ENCODE data around the gene MCUB.
"Not testable (repeated sequence)": the region's sequence is repeated elsewhere in the genome, so short reads cannot be mapped to it uniquely, and the experiment has no call there.

Gene MCUB, protein sequence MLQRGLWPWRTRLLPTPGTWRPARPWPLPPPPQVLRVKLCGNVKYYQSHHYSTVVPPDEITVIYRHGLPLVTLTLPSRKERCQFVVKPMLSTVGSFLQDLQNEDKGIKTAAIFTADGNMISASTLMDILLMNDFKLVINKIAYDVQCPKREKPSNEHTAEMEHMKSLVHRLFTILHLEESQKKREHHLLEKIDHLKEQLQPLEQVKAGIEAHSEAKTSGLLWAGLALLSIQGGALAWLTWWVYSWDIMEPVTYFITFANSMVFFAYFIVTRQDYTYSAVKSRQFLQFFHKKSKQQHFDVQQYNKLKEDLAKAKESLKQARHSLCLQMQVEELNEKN

DNA sequence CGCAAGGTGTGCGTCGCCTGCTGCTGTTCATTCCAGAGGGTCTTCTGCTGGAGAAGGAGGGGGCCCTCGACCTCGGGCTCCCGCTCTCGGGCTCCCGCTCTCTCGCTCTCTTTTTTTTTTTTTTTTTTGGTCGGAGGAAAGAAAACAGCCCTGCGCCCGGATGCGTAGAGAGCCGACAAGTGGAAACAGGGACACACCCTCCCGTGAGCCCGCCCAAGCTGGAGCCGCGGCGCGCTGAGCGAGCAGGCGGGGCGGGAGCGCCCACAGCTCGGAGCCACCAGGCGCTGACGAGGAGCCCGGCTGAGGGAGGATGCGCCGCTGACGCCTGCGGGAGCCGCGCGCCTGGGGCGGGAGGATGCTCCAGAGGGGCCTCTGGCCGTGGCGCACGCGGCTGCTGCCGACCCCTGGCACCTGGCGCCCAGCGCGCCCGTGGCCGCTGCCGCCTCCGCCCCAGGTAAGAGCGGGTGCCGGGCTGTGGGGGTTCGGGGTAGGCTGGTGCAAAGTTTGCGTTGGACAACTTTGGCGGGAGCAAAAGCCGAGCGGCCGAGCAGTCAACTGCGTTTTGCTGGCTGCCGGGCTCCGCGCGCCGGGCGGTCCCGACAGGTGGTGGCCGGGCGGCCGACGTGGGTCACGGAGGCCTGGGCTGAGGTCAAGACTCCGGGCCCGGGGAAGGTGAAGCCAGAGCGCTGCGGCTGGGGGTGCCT is at the start of gene MCUB:
MCUB (plus strand) TSS at position 264 of the 704 bp plus-strand sequence; CDS start at position 356, 92 bp downstream.
- peak; percentile 87 to 92 for DNase-seq

DNA sequence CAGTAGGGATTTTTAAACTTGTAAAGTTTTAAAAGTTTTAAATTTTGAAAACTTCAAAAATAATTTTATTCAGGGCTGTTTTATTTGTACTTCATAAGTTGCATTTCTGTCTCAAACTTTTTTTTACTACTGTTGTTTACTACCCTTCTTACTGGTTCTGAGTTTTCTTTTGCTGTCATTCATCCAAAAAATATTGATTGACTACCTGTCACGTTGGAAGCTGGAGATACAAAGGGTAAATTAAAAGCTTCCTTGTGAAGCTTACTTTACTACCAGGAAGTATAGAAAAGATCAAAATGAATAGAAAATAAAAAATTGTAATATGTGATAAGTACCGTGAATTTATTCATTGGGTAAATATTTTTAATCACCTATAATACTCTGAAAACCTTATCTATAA is 49.4 kb upstream of the MCUB start:
- no peak for DNase-seq

DNA sequence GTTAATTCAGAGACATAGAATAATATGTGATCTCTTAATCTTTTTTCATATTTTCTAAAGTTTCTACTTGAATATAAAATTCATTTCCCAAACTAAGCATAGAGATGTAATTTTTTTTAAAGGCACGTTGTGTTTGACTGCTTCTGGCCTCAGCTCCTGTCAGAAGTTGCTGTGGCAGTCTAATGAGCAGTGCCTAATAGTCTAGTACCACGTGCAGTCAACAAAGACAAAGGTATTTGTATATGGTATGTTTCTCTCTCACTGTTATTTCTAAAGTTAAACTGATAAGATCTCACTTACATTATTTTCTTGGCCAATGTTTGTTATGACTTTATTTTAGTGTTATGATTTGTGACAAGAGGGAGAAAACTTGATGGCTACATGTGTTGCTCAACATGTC is 48.6 kb upstream of the MCUB start:
- DNase-seq: no peak

DNA sequence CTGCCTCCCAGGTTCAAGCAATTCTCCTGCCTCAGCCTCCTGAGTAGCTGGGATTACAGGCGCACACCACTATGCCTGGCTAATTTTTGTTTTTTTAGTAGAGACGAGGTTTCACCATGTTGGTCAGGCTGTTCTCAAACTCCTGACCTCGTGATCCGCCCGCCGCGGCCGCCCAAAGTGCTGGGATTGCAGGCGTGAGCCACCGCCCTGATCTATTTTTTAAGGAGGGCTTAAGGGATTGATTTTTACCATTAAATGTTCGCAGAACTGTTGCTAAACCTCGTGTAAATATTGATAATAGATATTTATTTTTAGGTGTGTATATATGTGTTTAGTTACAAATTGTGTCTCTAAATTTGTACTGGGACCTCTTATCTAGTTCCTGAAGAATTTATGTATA is 46.7 kb upstream of the MCUB start:
- DNase-seq: not testable (repeated sequence)

DNA sequence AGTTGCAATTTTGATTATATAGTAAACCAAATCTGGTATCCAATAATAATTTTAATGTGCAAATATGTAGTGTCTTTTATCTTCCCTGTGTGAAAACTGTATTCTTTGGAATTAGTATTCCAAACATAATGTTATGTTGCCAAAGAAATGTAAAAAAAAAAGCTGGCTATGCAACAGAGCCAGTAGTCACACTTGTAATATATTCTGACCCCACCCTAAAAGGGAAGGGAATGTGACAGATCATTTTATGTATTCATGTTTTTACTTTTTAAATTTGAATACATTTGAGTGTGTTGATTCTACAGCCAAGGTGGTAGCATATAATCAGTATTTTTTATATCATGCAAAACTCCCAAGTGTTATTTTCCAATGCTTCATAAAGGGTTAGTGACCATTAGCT is 27.9 kb upstream of the MCUB start:
- no peak for DNase-seq

DNA sequence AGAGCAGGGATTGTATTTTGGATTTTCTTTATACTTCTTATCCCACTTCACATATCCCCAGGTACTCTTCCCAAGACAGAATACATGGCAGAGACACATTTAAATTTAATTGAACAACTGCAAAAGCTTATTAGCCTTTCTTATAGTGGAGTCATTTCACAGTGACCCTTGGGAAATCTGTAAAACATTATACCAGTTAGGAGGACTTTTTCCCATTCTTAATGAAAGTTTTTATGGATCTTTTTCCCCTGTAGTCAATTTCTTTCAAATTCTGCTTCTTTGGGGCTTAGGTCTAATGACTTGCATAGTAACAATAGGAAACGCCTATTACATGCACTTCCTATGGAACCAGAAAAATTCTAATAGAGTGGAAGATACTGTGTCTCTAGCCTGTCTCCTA is 14.6 kb upstream of the MCUB start:
- DNase-seq: no peak

DNA sequence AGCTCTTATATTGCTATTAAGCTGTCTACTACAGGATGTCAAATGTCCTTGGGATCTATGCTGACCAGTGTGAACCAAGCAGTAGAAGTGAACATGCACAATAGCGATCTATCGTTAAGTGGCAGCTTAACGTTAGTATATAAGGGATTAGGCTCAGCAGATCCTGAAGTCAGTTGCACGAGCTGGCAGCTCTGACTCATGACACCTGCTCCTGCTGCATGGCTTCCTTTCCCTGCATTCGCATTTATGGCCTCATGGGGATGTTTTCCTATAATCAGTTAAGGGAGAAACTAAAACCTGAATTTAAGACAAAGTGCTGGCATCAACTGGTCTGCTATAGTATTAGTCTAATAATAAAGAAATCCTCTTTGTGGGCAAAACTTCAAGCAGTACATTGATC is 12.7 kb upstream of the MCUB start:
- no peak for DNase-seq

DNA sequence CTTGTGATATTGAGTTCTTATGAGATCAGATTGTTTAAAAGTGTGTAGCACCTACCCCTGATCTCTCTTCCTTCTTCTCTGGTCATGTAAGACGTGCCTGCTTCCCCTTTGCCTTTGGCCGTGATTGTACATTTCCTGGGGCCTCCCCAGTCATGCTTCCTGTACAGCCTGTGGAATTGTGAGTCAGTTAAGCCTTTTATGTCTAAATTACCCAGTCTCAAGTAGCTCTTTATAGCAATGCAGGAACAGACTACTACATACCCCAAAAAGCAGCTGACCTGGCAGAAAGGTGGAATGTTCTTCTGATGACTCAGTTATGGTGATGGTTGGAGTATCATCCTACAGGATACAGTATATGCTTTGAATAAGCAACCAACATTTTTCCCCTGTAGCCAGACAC is 11.4 kb upstream of the MCUB start:
- DNase-seq: peak; percentile 14 to 51

DNA sequence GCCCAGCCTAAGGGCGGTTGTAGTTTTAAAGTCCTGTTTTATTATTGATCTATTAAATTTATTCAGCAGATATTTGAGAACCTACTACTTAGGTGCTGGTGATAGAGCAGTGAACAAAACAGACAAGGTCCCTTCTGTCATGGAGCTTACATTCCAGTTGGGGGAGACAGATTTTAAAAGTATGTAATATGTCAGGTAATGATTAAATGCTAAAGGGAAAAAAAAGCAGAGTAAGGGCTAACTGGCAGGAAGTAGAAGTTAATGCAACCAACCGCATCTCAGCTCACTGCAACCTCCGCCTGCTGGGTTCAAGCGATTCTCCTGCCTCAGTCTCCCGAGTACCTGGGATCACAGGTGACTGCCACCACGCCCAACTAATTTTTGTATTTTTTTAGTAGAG is 7.8 kb upstream of the MCUB start:
- DNase-seq: peak in 1 of 2 donors; percentile 4

DNA sequence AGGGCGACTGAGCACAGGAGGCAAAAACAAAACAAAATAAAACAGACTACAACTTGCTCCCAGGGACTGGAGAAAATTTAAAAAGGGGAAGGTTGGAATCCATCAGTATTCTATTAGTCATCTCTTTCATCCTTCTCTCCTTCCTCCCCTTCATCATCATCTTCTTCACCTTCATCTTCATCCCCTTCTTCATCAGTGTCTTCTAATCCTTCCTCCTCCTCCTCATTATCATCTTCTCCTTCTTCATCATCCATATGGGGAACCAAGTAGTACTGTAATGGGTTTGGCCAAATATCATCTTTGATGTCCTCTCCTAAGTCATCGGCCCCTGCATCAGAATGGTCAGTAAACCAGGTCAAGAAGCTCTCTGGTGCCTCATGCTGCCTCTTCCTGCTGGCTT is 6.9 kb upstream of the MCUB start:
- no peak for DNase-seq

DNA sequence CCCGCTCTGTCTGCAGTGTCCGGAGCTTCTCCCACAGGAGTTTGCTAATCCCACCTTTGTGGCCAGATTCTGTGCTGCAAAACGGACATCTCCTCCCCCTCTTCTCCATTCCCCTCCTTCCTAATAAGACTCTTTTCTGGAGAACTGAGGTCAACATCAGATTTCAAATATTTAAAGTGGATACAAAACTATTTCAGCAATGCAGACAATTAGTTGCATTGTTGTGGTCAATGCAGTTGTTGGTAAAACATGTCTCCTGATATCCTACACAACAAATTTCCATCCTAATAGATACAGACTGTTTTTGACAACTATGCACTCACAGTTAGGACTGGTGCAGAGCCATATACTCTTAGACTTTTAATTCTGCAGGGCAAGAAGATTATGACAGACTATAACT is 5.1 kb upstream of the MCUB start:
- no peak for DNase-seq

DNA sequence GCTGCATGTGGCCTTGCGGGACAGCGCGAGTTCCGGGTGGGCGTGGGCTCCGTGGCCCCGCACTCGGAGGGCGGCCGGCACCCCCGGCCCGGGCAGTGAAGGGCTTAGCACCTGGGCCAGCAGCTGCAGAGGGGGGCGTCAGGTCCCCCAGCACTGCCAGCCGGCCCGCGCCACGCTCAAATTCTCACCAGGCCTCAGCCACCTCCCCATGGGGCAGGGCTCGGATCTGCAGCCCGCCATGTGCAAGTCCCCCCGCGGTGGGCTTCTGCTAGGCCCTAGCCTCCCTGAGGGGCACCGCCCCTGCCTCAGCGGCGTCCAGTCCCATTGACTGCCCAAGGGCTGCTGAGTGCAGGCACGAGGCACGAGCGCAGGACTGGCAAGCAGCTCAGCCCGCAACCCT is 2.6 kb upstream of the MCUB start:
- DNase-seq: no peak

DNA sequence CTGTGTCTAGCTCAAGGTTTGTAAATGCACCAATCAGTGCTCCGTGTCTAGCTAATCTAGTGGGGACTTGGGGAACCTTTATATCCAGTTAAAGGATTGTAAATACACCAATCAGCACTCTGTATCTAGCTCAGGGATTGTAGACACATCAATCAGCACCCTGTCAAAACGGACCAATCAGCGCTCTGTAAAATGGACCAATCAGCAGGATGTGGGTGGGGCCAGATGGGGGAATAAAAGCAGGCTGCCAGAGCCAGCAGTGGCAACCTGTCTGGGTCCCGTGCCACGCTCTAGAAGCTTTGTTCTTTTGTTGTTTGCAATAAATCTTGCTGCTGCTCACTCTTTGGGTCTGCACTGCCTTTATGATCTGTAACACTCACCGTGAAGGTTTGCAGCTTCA is 2.0 kb upstream of the MCUB start:
- peak; percentile 16 to 45 for DNase-seq

DNA sequence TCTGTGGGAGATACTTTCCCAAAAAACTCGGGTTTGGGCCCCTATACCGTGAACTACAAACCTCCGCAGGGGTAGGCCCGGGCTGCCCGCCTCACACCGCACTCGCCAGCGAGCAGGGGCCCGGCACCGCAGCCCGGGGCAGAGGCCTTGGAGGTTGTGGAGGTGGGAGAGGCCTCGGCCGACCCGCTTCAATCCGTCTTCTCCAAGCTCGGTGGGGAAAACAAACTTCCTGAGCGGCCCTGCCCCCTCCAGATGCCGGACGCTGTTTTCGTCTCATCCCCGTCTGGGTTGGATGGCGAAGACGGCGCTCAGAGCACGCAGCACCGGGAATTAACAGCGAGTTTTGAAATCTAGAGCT is 442 bp upstream of the MCUB start:
- peak in 1 of 2 donors; percentile 12 for DNase-seq

DNA sequence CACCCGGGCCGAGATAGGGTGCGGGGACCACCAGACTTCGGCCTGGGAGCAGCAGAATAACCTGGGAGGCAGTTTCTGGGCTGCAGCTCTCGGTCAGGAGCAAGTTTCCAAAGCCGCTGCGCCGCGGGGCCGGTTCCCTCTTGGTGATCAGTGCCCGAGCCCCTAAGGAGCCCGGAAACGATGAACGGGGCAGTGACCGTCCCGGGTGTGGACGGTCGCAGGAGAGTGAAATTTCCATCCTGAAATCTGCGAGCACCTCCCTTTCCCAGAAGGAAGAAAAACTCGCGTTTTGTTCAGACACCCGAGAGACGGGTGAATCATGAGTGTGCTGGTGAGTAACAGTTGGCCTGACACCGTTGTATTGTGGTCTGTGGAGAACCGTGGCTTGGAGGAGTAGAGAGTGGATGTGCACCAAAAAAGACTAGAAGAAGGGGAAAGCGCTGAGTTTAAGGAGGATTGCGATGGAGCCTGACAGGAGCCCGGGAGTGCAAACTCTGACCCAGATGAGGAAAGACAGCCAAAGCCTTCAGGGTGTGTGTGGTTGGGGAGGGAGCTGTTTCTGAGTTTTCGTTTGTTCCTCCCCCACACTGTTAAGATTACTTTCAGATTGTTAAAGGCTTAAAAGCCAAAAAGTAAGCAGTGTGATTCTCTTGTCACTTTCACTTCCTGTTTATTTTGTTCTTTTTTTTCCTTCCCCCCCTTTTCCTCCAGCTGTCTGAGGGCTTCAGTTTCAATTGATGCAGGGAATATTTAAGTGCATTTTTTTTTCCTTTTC is 828 bp downstream of the MCUB start:
- DNase-seq: peak; percentile 55 to 71

DNA sequence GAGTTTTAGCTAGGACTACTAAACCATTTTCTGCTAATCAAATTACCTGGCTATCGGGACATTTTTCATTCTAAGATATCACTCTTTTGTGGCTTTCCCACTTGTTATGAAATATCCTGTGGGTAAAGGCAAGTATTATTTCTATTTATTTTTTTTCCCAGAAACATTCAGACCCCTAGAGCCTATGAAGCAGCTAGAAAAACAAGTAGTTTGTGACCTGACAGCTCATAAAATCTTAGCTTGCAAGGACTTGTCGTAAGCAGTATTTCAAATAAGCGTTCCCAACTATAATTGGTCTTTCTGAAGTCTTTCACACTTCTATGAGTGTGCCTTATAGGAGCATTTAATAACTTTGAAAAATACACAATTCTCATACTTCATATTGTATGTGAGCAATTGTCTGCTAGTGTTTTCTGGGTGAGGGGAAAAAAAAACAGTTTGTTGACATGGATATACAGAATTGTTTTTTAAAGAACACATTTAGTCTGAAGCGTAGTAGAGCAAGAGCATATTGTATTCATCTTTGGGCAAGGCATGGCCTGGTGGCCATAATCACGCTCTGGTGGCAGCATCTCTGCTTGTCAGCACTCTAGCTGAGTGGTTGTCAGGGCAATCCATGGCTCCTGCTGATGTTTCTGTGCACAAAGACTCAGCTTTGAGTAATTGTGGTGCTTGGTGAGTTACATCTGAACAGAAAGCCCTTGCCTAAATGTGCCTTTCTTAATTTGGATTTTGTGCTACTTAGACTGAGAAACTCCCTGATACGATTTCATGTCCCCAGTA is 2.6 kb downstream of the MCUB start:
- no peak for DNase-seq

DNA sequence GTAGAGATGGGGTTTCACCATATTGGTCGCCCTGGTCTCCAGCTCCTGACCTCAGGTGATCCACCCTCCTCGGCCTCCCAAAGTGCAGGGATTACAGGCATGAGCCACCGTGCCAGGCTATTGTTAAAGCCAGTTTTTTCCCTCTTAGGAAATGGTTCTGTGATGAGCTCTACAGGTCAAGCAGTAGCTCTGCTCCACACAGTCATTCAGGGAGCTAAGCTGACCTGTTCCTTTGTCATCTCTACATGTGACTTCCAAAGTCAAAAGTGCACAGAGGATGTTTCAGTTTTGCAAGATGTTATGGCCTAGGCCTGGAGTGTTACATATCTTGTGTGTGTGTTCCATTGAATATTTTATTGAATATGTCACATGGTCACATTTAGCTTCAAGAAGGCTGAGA is 11.4 kb downstream of the MCUB start:
- no peak for DNase-seq

DNA sequence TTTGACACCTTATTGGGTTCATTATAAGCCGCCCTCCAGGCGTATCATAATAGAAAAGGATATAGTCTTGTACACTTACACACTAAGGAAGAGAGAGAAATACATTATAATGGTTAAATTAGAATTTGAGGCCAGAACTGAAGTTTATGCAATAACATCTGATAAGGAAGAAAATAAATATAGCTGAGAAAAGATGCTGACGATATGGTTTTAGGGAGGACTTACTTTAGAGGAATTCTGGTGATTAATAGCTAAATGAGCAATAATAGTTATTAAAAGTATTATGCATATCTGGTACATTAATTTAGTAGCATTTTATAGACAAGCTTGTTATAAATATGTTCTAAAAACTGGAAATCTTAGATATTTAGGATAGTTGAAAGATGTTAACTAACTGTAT is 12.1 kb downstream of the MCUB start:
- DNase-seq: no peak

DNA sequence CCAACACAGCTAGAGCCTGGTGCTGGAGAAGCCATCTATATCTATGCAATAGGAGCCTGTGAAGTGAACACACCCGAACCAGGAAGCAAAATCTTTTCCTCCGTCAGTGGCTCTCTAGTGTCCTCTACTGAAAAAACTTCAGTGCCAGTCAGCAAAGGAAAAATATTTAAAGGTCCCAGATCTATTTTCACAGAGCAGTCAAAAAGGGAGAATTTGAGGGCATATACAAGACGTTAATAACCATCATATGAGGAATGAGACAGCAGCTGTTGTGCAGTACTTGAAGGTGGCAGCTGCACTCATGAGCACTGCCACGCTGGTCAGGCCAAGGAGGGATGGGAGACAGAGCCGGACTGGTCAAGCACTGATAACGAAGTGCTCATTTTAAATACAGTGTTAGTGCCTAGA is 14.4 kb downstream of the MCUB start:
- DNase-seq: peak; percentile 13 to 46

DNA sequence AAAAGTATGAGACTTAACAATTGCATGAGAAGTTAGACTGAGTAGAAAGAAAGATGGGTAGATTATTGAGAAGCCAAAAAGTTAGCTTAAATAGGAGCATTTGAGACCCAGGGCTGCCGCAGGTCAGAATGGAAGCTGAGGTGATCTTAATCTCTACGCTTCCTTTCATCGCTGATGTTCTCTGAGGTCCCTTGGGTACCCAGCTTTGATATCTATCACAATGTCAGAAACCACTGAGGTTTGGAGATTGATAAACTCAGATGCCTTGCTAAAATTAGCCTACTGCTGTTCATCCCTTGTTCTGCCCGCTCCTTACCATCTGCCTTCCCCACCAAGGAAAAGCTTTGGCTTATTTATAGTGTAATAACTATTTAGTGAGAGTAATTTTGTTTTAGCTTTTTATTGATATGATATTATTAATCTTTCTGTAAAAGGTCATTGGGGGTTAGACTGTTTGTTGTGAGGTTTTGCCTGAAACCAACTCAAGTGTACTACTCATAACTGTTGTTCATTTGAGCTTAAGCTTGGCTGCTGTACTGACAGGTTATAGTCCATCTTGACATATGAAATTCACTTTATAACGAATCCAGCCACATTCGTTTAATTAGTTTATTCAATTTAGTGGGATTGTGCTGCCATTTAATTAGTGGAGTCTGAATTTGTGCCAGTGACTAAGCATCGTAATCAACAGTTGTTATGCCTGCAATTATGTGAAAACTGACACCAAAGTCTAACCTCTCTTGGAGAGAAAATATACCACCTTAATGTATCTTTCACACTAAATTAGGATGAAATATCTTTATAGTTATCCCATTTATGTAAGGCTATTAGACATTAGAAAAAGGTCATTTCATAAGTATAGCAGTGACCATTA is 15.1 kb downstream of the MCUB start:
- DNase-seq: peak in 1 of 2 donors; percentile 36

DNA sequence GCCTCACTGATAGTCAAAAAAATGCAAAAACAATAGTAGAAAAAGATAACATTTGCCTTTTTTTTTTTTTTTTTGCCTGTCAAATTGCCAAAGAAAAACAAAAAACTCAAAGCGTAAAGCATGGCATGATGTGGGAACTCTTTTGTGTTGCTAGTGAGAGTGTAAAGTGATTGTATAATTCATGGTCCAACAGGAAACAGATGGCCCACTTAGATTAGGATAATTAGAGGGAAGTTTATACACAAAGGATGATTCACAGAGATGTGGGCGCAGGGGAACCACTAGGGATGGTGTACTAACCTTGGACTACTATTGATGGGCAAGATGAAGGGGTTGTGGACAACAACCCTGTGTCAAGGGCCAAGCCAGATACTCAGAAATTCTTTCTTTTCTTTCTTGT is 16.4 kb downstream of the MCUB start:
- no peak for DNase-seq

DNA sequence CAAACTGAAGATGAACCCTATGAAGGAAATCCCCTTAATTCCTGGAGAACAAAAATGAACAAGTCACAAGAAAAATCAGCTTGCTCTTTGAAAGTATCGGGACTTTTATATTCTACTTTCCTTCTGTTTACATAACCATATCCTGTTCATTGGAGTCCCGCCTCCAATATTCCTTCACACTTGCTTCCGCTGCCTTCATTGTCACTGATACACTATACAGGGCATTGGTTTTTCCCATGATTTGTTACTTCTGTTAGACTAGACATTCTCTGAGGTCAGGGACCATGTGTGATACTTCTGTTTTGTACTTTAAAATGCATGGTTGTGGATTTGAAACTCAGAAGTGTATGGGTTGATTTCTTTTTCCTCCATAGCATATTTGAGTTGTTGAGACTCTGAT is 18.8 kb downstream of the MCUB start:
- DNase-seq: no peak

Data from CD4-positive, alpha-beta T cell treated with Interferon alpha-2 for 1 hour (primary cell).